SHP77 treated with DMSO at 0.1 percent for 48 hours (cell line): ENCODE results near the gene CPVL.

Experiments
- DNase-seq: peaks from one replicate; lab custom pipeline; 2025; lab: John Stamatoyannopoulos, UW

The CPVL gene

GRCh38 chr7:28973591-28973990, 172.7 kb downstream of the CPVL start:
- no peak for DNase-seq

DNA sequence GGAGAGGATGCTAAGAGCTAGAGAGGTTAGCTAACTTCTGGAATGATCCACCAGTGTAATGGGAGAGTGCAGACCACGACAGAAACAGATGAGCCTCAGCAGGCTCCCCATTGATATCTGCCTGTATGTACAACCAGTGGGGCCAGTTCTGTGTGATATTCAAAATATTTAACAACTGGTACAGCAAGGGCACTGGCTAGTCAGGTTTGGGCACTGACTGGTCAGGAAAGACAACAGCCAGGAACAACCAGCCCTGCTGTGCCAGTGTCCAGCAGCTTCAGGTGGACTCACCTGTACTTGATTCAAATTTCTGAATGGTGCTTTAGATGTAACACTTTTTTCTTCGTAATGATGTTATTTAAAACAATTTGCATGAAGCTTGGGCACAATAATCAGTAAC, 182.3 kb downstream of the CPVL start:
- DNase-seq: no peak

GRCh38 chr7:28961972-28962371, 184.4 kb downstream of the CPVL start:
- no peak for DNase-seq

- no peak for DNase-seq
These were observed 186.1 kb downstream of the CPVL start for GRCh38 chr7:28960071-28960840.

DNA sequence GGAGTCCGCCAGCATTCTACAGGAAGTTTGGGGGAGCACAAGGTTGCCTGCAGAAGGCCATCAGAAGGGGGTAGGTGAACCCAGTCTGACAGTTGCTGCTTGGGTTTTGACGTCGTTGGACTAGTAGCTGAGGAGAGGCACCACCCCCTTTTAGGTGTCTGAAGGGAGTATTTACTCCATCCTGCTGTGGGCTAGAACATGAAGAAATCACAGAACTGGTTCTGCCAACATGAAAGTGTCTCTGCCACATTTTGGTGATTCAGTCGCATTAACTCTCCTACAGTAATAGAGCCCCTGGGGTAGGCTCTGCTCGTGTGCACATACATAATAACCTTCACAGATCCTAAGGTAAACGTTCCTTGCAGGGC, 187.4 kb downstream of the CPVL start:
- DNase-seq: no peak

- no peak for DNase-seq
These were observed 187.9 kb downstream of the CPVL start, which contains the start of gene TRIL for GRCh38 chr7:28958235-28958979. TRIL (minus strand) TSS chr7:28958330; CDS start chr7:28958046, 284 bp downstream.

DNA sequence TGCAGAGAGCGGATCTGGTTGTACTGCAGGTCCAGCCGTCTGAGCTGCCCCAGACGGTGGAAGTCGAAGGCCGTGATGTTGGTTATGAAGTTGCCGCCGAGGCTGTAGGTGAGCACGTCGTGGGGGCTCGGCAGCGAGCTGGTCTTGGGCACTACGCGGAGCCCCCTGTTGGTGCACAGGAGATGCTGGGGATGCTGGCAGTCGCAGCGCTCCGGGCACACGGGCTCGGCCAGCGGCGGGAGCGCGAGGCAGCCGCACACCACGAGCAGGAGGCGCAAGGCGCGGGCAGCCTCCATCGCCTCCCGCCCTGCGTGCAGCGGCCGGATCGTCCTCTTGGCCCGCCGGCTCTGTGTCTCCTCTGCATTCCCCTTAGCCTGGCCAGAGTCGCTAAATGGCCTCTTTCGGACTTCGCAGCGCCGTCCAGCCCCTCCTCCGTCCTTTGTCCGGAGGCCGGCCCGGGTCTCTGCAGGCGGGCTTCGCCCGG, 188.5 kb downstream of the CPVL start:
- no peak for DNase-seq

DNA sequence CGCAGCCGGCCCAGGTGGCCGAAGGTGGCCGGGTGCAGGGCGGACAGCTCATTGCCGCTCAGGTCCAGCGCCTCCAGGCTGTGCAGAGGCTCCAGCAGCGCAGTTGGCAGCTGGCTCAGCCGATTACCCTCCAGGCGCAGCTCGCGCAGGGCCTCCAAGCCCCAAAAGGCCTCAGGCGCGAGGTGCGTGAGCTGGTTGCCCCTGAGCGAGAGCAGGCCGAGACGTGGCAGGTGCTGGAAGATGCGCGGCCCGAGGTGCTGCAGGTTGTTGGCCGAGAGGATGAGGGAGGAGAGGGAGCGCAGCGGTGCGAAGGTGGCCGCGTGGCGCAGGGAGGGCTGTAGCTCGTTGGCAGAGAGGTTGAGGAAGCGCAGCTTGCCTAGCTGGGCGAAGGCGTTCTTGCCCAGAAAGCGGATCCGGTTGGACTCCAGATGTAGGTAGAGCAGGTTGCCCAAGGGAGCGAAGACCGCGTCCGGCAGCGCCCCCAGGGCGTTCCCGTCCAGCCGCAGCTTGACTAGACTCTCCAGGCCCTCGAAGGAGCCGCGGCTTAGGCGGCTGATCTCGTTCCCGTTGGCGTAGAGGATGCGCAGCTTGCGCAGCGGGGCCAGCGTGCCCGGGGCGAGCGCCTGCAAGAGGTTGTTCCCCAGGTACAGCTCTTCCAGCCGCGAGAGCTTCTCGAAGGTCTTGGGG, 189.1 kb downstream of the CPVL start:
- DNase-seq: no peak

GRCh38 chr7:28956608-28957063, 189.7 kb downstream of the CPVL start:
- DNase-seq: no peak

DNA sequence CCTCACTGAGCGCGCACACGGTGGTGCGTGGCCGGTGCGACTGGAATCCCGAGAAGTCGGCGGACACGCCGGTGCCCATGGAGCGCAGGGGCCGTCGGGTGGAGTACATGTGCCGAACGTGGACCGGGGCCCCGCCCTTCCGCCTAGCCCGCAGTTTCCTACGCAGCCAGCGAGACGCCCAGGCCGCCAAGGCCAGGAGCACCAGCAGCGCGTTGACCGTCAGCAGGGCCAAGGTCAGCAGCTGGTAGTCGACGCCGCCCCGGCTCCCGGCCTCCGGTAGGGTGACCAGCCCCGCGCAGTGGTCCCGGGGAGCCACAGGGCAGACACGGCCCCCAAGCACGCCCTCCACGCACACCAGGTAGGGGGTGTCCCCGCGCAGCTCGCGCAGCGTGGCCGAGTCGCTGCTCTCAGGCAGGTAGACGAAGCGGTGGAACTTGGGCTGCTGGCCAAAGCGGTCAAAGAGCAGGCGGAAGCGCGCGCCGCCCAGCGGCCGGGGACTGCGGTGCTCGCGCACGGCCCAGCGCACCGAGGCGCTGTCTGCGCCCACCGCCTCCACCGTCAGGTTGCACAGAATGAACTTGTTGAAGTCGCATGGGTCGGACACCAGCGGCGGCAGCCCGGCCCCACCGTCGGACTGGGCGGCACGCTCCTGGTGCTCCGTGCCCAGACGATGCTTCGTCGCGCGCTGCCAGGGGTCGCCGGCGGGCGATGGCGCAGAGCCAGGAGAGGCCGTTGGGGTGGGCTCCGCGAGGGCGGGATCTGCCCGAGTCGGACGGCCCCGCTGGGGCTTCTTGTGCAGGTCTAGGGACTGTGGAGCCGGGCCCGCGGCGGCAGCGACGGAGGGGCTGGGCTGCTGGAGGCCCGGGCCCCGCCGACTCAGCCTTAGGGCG, 190.4 kb downstream of the CPVL start:
- DNase-seq: no peak

DNA sequence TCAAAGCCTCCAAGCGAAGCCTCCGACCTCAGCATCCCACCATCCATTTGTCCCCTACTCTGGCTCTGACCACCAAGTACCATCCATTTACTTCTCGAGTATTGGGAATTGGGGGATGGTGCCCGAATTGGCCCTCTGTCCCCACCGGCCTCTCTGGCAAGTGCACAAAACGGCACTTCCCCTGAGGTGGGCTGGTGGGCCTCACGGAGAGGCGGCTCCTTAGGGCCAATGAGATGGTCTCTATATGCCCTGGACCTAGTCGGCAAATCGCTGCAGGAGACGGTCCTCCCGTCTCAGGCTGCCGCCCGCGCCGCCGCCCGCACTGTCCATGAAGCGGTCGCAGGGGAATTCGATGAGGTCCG, 191.0 kb downstream of the CPVL start:
- no peak for DNase-seq

DNA sequence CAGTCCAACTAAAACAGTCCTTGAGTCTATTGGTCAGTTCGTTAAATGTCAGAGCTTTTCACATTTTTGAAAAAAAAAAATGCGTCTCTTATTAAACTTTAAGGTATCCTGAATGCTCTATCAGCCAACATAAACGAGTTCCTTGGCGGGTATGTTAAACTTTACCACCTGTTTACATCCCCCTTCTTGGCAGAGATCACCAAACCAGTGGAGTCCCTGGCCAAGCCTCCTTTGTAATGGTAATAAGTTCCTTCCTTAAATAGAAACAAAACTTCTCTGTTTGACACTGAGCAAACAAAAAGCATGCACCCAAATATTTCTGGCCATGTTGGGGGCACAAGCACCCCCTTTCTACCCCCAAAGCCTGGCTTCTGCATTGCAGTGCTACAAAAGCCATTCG, 191.4 kb downstream of the CPVL start:
- DNase-seq: no peak

GRCh38 chr7:28954471-28954870, 191.9 kb downstream of the CPVL start:
- no peak for DNase-seq

- DNase-seq: peak; percentile 61
These were observed 192.7 kb downstream of the CPVL start for GRCh38 chr7:28953633-28954032.
